HepG2 (cell line): ENCODE measurements around the gene SLC25A20. TPM values are rescaled to one million over a fixed set of nuclear protein-coding genes. Genes with fewer than 3 reads are reported as not detected.

Source experiments
- ATF7 ChIP-seq, 2 experiments: fragments of 450-650 bp in 1 of 2; sonication (generic) in 1 of 2; formaldehyde crosslinking in 1 of 2; IDR thresholded peaks; 2 replicates each; pipeline versions ENCODE4 v1.4.0 to v1.6.1; 2016 to 2020; ENCODE audit warnings: antibody characterized with exemption in 1 of 2, mild to moderate bottlenecking in 1 of 2, missing genetic modification reagents in 1 of 2
- CTCF ChIP-seq: sonication (generic); formaldehyde crosslinking; IDR thresholded peaks from 2 replicates; pipeline ENCODE4 v1.5.0; 2020; ENCODE audit warnings: mild to moderate bottlenecking, missing genetic modification reagents, moderate library complexity
- DZIP1 ChIP-seq: sonication (generic); formaldehyde crosslinking; IDR thresholded peaks from 2 replicates; pipeline ENCODE4 v1.5.0; 2020; ENCODE audit warnings: mild to moderate bottlenecking, missing genetic modification reagents
- HOXA3 ChIP-seq: sonication (generic); formaldehyde crosslinking; IDR thresholded peaks from 2 replicates; pipeline ENCODE4 v1.5.0; 2020; ENCODE audit warnings: missing genetic modification reagents
- IRF9 ChIP-seq: sonication (generic); formaldehyde crosslinking; IDR thresholded peaks from 2 replicates; pipeline ENCODE4 v1.8.0; 2022; ENCODE audit warnings: missing genetic modification reagents, mild to moderate bottlenecking, borderline replicate concordance
- MBD4 ChIP-seq: IDR thresholded peaks from 2 replicates; pipeline ENCODE4 v1.6.1; 2012; ENCODE audit warnings: low read length, inconsistent platforms, borderline replicate concordance
- MEIS1 ChIP-seq: sonication (generic); formaldehyde crosslinking; IDR thresholded peaks from 2 replicates; pipeline ENCODE4 v1.9.0; 2021; ENCODE audit warnings: mild to moderate bottlenecking, missing genetic modification reagents, moderate library complexity, borderline replicate concordance
- PAF1 ChIP-seq: IDR thresholded peaks from 2 replicates; pipeline ENCODE4 v1.6.1; 2016; ENCODE audit warnings: missing genetic modification reagents, missing compliant biosample characterization
- PATZ1 ChIP-seq: sonication (generic); formaldehyde crosslinking; IDR thresholded peaks from 2 replicates; pipeline ENCODE4 v1.4.0; 2020; ENCODE audit warnings: missing genetic modification reagents
- SP5 ChIP-seq: IDR thresholded peaks from 2 replicates; pipeline ENCODE4 v1.6.1; 2016; ENCODE audit warnings: low read depth, borderline replicate concordance
- ZNF20 ChIP-seq: sonication (generic); formaldehyde crosslinking; IDR thresholded peaks from 2 replicates; pipeline ENCODE4 v1.4.0; 2020; ENCODE audit warnings: mild to moderate bottlenecking, moderate library complexity, missing genetic modification reagents
- ZNF547 ChIP-seq: sonication (generic); formaldehyde crosslinking; IDR thresholded peaks from 2 replicates; pipeline ENCODE4 v1.5.1; 2020; ENCODE audit warnings: mild to moderate bottlenecking, missing genetic modification reagents
- ZNF614 ChIP-seq: IDR thresholded peaks from 2 replicates; pipeline ENCODE4 v1.6.1; 2018; ENCODE audit warnings: missing biosample characterization, missing genetic modification reagents, inconsistent platforms, borderline replicate concordance
- ZNF747 ChIP-seq: sonication (generic); formaldehyde crosslinking; IDR thresholded peaks from 2 replicates; pipeline ENCODE4 v1.8.1; 2023; ENCODE audit warnings: missing genetic modification reagents, mild to moderate bottlenecking, borderline replicate concordance
- ZNF839 ChIP-seq: sonication (generic); formaldehyde crosslinking; IDR thresholded peaks from 2 replicates; pipeline ENCODE4 v1.4.0; 2020; ENCODE audit warnings: missing genetic modification reagents, mild to moderate bottlenecking, borderline replicate concordance
- ZNF879 ChIP-seq: sonication (generic); formaldehyde crosslinking; IDR thresholded peaks from 2 replicates; pipeline ENCODE4 v1.8.1; 2023; ENCODE audit warnings: missing genetic modification reagents
- ZXDC ChIP-seq: sonication (generic); formaldehyde crosslinking; IDR thresholded peaks from 2 replicates; pipeline ENCODE4 v1.5.0; 2020; ENCODE audit warnings: mild to moderate bottlenecking, missing genetic modification reagents
- polyA plus RNA-seq, 8 experiments: library from polyadenylated mRNA; depleted of rRNA in 3 of 8; stranded (reverse) in 7 of 8; unstranded in 1 of 8; fragments of >200 nt; fragmentation: Illumina TruSeq in 4 of 8; extraction: Trizol in 4 of 8; gene quantifications; 2 replicates each; pipeline versions ENCODE4 v1.2.1 to v1.2.3, GENCODE V29; 2011 to 2016; ENCODE audit warnings: low read depth in 4 of 8, missing spikeins in 1 of 8, mixed read lengths in 1 of 8; ENCODE audit not compliant: insufficient read depth in 1 of 8
- total RNA-seq, 5 experiments: library from RNA; depleted of rRNA; stranded (reverse); fragments of >200 nt; fragmentation: Illumina TruSeq; extraction: Trizol; gene quantifications; 2 replicates each; pipeline ENCODE4 v1.2.3, GENCODE V29; 2016; ENCODE audit warnings: low read depth in 1 of 5

SLC25A20 gene
- total and polyA plus RNA-seq, 2 of the 13 experiments (the other 11 are each of a cell fraction or from before 2014, with no cell fraction given), result 21.1 to 26.6 TPM

- TF ChIP-seq ATF7 (IDR thresholded peaks at IDR 0.05) (no peak), ATF7 (CRISPR knock-in tag; IDR thresholded peaks at IDR 0.05) (0 out of 2 replicates have a peak, but pooled peaks have one; percentile 44), ZNF879 (CRISPR knock-in tag) (no peak), SP5 (CRISPR knock-in tag) (no peak; the same call in 1 of the 2 replicates), ZNF839 (CRISPR knock-in tag) (no peak), ZNF547 (CRISPR knock-in tag) (peak; percentile 59), MBD4 (no peak), PAF1 (CRISPR knock-in tag) (no peak), MEIS1 (CRISPR knock-in tag) (peak; percentile 70; the same call in 1 of the 2 replicates), IRF9 (peak; percentile 6; the same call in 1 of the 2 replicates), PATZ1 (CRISPR knock-in tag) (no peak), ZXDC (peak; percentile 89; the same call in 1 of the 2 replicates), ZNF20 (CRISPR knock-in tag) (no peak), ZNF747 (CRISPR knock-in tag) (no peak), HOXA3 (CRISPR knock-in tag) (peak; percentile 69), DZIP1 (no peak), CTCF (CRISPR knock-in tag) (no peak; the same call in 1 of the 2 replicates), ZNF614 (no peak)
Measured at GRCh38 chr3:48847504-48848423, 50.9 kb downstream of the SLC25A20 start, which contains the start of gene PRKAR2A (continued).
